HG03457 (cell line): ENCODE results near the gene USP9X.
"Not testable (repeated sequence)": the region's sequence is repeated elsewhere in the genome, so short reads cannot be mapped to it uniquely, and the experiment has no call there.

Experiments
- ATAC-seq: cut with Tn5 transposase; IDR thresholded peaks from one replicate; pipeline ENCODE4 v1.9.1; 2021; ENCODE audit warnings: moderate number of reproducible peaks; ENCODE audit not compliant: unreplicated experiment

Gene USP9X

GRCh38 chrX:41276661-41277506, 191.6 kb downstream of the USP9X start:
- ATAC-seq: no peak

GRCh38 chrX:41282307-41282706, 197.1 kb downstream of the USP9X start:
- not testable (repeated sequence) for ATAC-seq

GRCh38 chrX:41285928-41286327, 200.7 kb downstream of the USP9X start:
- not testable (repeated sequence) for ATAC-seq
